Activated T-helper 2 cell treated with anti-CD3 and anti-CD28 coated beads, Interferon-gamma antibody, Interleukin-2, Interleukin-4, amounts not matched to agents 10 μg/mL and 5 μg/mL and 100 μg/mL, durations not matched to agents 14 hours and 24 hours and 36 hours (primary cell): ENCODE data around the gene MT1A. TPM values are rescaled to one million over a fixed set of nuclear protein-coding genes. Genes with fewer than 3 reads are reported as not detected.

Experiments used
- DNase-seq: peaks from one replicate; pipeline ENCODE4 v3.0.0; 2021; ENCODE audit warnings: low spot score
- H3K27ac Mint-ChIP-seq: one replicate; pipeline ENCODE4 v1.8.0; 2021; ENCODE audit warnings: mixed read lengths
- H3K27me3 Mint-ChIP-seq: one replicate; pipeline ENCODE4 v1.8.0; 2021; ENCODE audit warnings: low read depth, mixed read lengths
- H3K36me3 Mint-ChIP-seq: one replicate; pipeline ENCODE4 v1.8.0; 2021; ENCODE audit warnings: low read depth, mixed read lengths
- H3K4me1 Mint-ChIP-seq: one replicate; pipeline ENCODE4 v1.8.0; 2021; ENCODE audit warnings: low read depth, mixed read lengths
- H3K4me3 Mint-ChIP-seq: one replicate; pipeline ENCODE4 v1.8.0; 2021; ENCODE audit warnings: low read depth, mild to moderate bottlenecking, moderate library complexity, mixed read lengths
- H3K9me3 Mint-ChIP-seq: one replicate; pipeline ENCODE4 v1.8.0; 2021; ENCODE audit warnings: mixed read lengths
- intact Hi-C: fragments of 100-400 bp; cut with micrococcal nuclease; formaldehyde crosslinking; loops from one replicate; pipeline ENCODE4 v1.15.1; 2023
- total RNA-seq: library from RNA; stranded (reverse); gene quantifications from 2 replicates; pipeline ENCODE4 v1.2.3, GENCODE V29; 2022

MT1A gene
- 7.6 and 8.3 TPM in 2 replicates for total RNA-seq

GRCh38 chr16:56637814-56638750 lies at the start of gene MT1A:
TSS of gene MT1A (plus strand) at chr16:56638666. CDS start at chr16:56638739, 73 bp downstream.
- intact Hi-C loops = no loop called here
- Mint-ChIP-seq H3K4me1 (peaks cover 34% of the 10 kb centered on the region), H3K9me3 (no peaks in the 10 kb centered on the region), H3K4me3 (peak within 1 kb of the TSS; percentile 70), H3K27me3 (peaks cover 75% of the 10 kb centered on the region), H3K36me3 (no peaks in the 10 kb centered on the region), H3K27ac (no peak within 1 kb of the TSS)
- no peak for DNase-seq

GRCh38 chr16:56588781-56589140 lies 49.7 kb upstream of the MT1A start:
- peak overlapping the region; percentile 84 for H3K4me3 Mint-ChIP-seq
- peaks cover 15% of the 10 kb centered on the region for H3K4me1 Mint-ChIP-seq
- H3K9me3 Mint-ChIP-seq = no peaks in the 10 kb centered on the region
- DNase-seq = no peak
- H3K36me3 Mint-ChIP-seq = no peaks in the 10 kb centered on the region
- intact Hi-C loops = no loop called here
- H3K27ac Mint-ChIP-seq = no peak overlapping the region
- H3K27me3 Mint-ChIP-seq = peaks cover 38% of the 10 kb centered on the region

- Mint-ChIP-seq H3K27me3 (peaks cover 35% of the 10 kb centered on the region), H3K27ac (no peak within 1 kb of the TSS), H3K36me3 (no peaks in the 10 kb centered on the region), H3K4me3 (peak within 1 kb of the TSS; percentile 84), H3K4me1 (peaks cover 14% of the 10 kb centered on the region), H3K9me3 (no peaks in the 10 kb centered on the region)
- no peak for DNase-seq
- intact Hi-C loops = no loop called here
These were observed 49.1 kb upstream of the MT1A start, which contains the start of gene MT3 for GRCh38 chr16:56589141-56590039. TSS of gene MT3 (plus strand) at chr16:56589528. CDS start at chr16:56589591, 63 bp downstream.

GRCh38 chr16:56591377-56592060 lies 46.9 kb upstream of the MT1A start:
- Mint-ChIP-seq H3K9me3 (no peaks in the 10 kb centered on the region), H3K4me1 (peaks cover 14% of the 10 kb centered on the region), H3K27ac (no peak overlapping the region), H3K27me3 (peaks cover 28% of the 10 kb centered on the region), H3K36me3 (no peaks in the 10 kb centered on the region), H3K4me3 (no peak overlapping the region)
- intact Hi-C loops = no loop called here
- DNase-seq = no peak

- no peak for DNase-seq
These were observed 44.7 kb upstream of the MT1A start for GRCh38 chr16:56593573-56594291.

GRCh38 chr16:56594292-56594619 lies 44.2 kb upstream of the MT1A start:
- no peak for DNase-seq
- Mint-ChIP-seq H3K9me3 (no peaks in the 10 kb centered on the region), H3K27me3 (peaks cover 27% of the 10 kb centered on the region), H3K36me3 (no peaks in the 10 kb centered on the region), H3K4me3 (no peak overlapping the region), H3K27ac (no peak overlapping the region), H3K4me1 (peaks cover 14% of the 10 kb centered on the region)
- intact Hi-C loops = no loop called here

More at GRCh38 chr16:56593573-56594291, 44.7 kb upstream of the MT1A start:
- Mint-ChIP-seq H3K9me3 (no peaks in the 10 kb centered on the region), H3K4me1 (peaks cover 16% of the 10 kb centered on the region), H3K27ac (no peak overlapping the region), H3K36me3 (no peaks in the 10 kb centered on the region), H3K27me3 (peaks cover 29% of the 10 kb centered on the region), H3K4me3 (no peak overlapping the region)
- intact Hi-C loops = no loop called here

GRCh38 chr16:56600398-56600999 lies 38.0 kb upstream of the MT1A start:
- Mint-ChIP-seq H3K27me3 (peaks cover 26% of the 10 kb centered on the region), H3K36me3 (no peaks in the 10 kb centered on the region), H3K9me3 (no peaks in the 10 kb centered on the region), H3K27ac (no peak overlapping the region), H3K4me1 (peaks cover 13% of the 10 kb centered on the region), H3K4me3 (no peak overlapping the region)
- intact Hi-C loops = loop anchor here (1.0 to 2.0 kb wide), 2 partner anchors 23 to 42 kb away; no protein-coding TSS in a partner anchor
- no peak for DNase-seq

GRCh38 chr16:56601325-56601724 lies 37.1 kb upstream of the MT1A start:
- intact Hi-C loops = loop anchor here (2.0 kb wide), 1 partner anchor 41 kb away; no protein-coding TSS in a partner anchor
- no peaks in the 10 kb centered on the region for H3K9me3 Mint-ChIP-seq
- peaks cover 19% of the 10 kb centered on the region for H3K4me1 Mint-ChIP-seq

GRCh38 chr16:56603589-56603988 lies 34.9 kb upstream of the MT1A start:
- Mint-ChIP-seq H3K27me3 (peaks cover 14% of the 10 kb centered on the region), H3K36me3 (peaks cover 2% of the 10 kb centered on the region), H3K4me3 (no peak overlapping the region), H3K4me1 (peaks cover 33% of the 10 kb centered on the region), H3K9me3 (no peaks in the 10 kb centered on the region), H3K27ac (no peak overlapping the region)
- intact Hi-C loops = no loop called here
- DNase-seq = no peak

More at GRCh38 chr16:56601325-56601724, 37.1 kb upstream of the MT1A start:
- H3K27ac Mint-ChIP-seq = no peak overlapping the region
- no peaks in the 10 kb centered on the region for H3K36me3 Mint-ChIP-seq
- no peak for DNase-seq
- H3K27me3 Mint-ChIP-seq = peaks cover 26% of the 10 kb centered on the region
- H3K4me3 Mint-ChIP-seq = no peak overlapping the region

- no peak for DNase-seq
- peaks cover 16% of the 10 kb centered on the region for H3K36me3 Mint-ChIP-seq
- H3K27ac Mint-ChIP-seq = no peak overlapping the region
- intact Hi-C loops = loop anchor here (1.0 kb wide), 1 partner anchor 97 kb away; no protein-coding TSS in a partner anchor
- no peaks in the 10 kb centered on the region for H3K9me3 Mint-ChIP-seq
- no peak overlapping the region for H3K4me3 Mint-ChIP-seq
- H3K4me1 Mint-ChIP-seq = peaks cover 36% of the 10 kb centered on the region
- H3K27me3 Mint-ChIP-seq = peaks cover 14% of the 10 kb centered on the region
These were observed 33.5 kb upstream of the MT1A start for GRCh38 chr16:56604966-56605365.

GRCh38 chr16:56605475-56605874 lies 33.0 kb upstream of the MT1A start:
- Mint-ChIP-seq H3K4me3 (no peak overlapping the region), H3K36me3 (peaks cover 16% of the 10 kb centered on the region), H3K27me3 (peaks cover 10% of the 10 kb centered on the region), H3K27ac (no peak overlapping the region), H3K4me1 (peaks cover 35% of the 10 kb centered on the region), H3K9me3 (no peaks in the 10 kb centered on the region)
- intact Hi-C loops = no loop called here
- DNase-seq = no peak
